Upper lobe of left lung (tissue), 6 donors: ENCODE results near the gene ISCU. TPM values are rescaled to one million over a fixed set of nuclear protein-coding genes. Genes with fewer than 3 reads are reported as not detected.
"Not testable (repeated sequence)": the region's sequence is repeated elsewhere in the genome, so short reads cannot be mapped to it uniquely, and the experiment has no call there.

Experiments used
- ATAC-seq, 2 donors: fragments of 200-7000 bp; cut with Tn5 transposase; one replicate each; pipeline ENCODE4 v1.9.1; 2022; ENCODE audit warnings: mild to moderate bottlenecking in 2 of 2, moderate library complexity in 2 of 2; ENCODE audit not compliant: low FRiP score in 2 of 2
- DNase-seq, 2 donors: peaks; one replicate each; pipeline ENCODE4 v3.0.0-alpha.2; 2019 to 2020
- H3K27ac ChIP-seq, 4 donors: fragments of 200-600 bp; sonication (generic); one replicate each; pipeline ENCODE4 v1.5.1; 2016 to 2019
- H3K27me3 ChIP-seq, 4 donors: fragments of 200-600 bp; sonication (generic); one replicate each; pipeline ENCODE4 v1.5.1; 2017 to 2019
- H3K36me3 ChIP-seq, 4 donors: fragments of 200-600 bp; sonication (generic); one replicate each; pipeline ENCODE4 v1.5.1; 2016 to 2019
- H3K4me1 ChIP-seq, 4 donors: fragments of 200-600 bp; sonication (generic); one replicate each; pipeline ENCODE4 v1.5.1; 2018 to 2019
- H3K4me3 ChIP-seq, 4 donors: fragments of 200-600 bp; sonication (generic); one replicate each; pipeline ENCODE4 v1.5.1; 2017 to 2019; ENCODE audit warnings: mild to moderate bottlenecking in 2 of 4, moderate library complexity in 1 of 4
- H3K9me3 ChIP-seq, 4 donors: fragments of 200-600 bp; sonication (generic); one replicate each; pipeline ENCODE4 v1.5.1; 2018 to 2019
- CTCF ChIP-seq, 6 experiments: fragments of 450-650 bp in 4 of 6; fragments of 200-600 bp in 2 of 6; sonication (generic) in 2 of 6; IDR thresholded peaks; one replicate each; pipeline ENCODE4 v1.5.1; 2016 to 2019; ENCODE audit warnings: antibody characterized with exemption in 6 of 6
- EP300 ChIP-seq, 4 donors: sonication (generic); formaldehyde crosslinking; IDR thresholded peaks; one replicate each; pipeline ENCODE4 v1.5.1; 2017; ENCODE audit warnings: antibody characterized with exemption in 4 of 4, control low read depth in 2 of 4
- POLR2A ChIP-seq, 4 donors: fragments of 450-650 bp; IDR thresholded peaks; one replicate each; pipeline ENCODE4 v1.5.1; 2016 to 2017; ENCODE audit warnings: antibody characterized with exemption in 4 of 4, mild to moderate bottlenecking in 2 of 4
- POLR2AphosphoS5 ChIP-seq, 2 donors: sonication (generic); formaldehyde crosslinking; IDR thresholded peaks; one replicate each; pipeline ENCODE4 v1.5.1; 2017; ENCODE audit warnings: antibody characterized with exemption in 2 of 2
- WGBS, 2 donors: methylation state at CpG; one replicate each; pipeline ENCODE4 v1.1.5; 2017 to 2018; 5-methylcytosine and 5-hydroxymethylcytosine counted together
- total RNA-seq, 6 donors: library from RNA; depleted of rRNA in 4 of 6; stranded (reverse); fragments of >200 nt in 4 of 6; gene quantifications; one replicate each; pipeline versions ENCODE4 v1.1.0 to v1.2.1, GENCODE V29; 2016 to 2021
- donor health status: DM: no; HTN: no; CAD: no; lungs with moderate emphysema.
- donor health status: DM: no; HTN: yes; CAD: no; lungs with severe emphysema.

The ISCU gene
- total RNA-seq, 6 donors from 2014 or later = 130 to 192 (median 152) TPM

GRCh38 chr12:108573317-108573716 is 10.9 kb downstream of the ISCU start:
- no peak for DNase-seq
- no peak for ATAC-seq
- Histone ChIP-seq H3K4me3 (no peak overlapping the region), H3K9me3 (no peaks in the 10 kb centered on the region), H3K27ac (no peak overlapping the region), H3K27me3 (no peaks in the 10 kb centered on the region), H3K36me3 (peaks cover 7 to 19% (median 13%) of the 10 kb centered on the region in 4 donors), H3K4me1 (peaks cover 0 to under 1% (median 0%) of the 10 kb centered on the region in 4 donors)
- 49 to 55% methylated on average over 2 of the region's 2 CpGs for WGBS, 2 donors
- TF ChIP-seq EP300 (IDR thresholded peaks at IDR 0.05) (no peak), POLR2AphosphoS5 (IDR thresholded peaks at IDR 0.05) (no peak), POLR2A (IDR thresholded peaks at IDR 0.05) (no peak), CTCF (IDR thresholded peaks at IDR 0.05) (no peak)

- ATAC-seq, DNase-seq, H3K9me3 ChIP-seq, H3K4me1 ChIP-seq, H3K36me3 ChIP-seq, H3K27me3 ChIP-seq, H3K4me3 ChIP-seq, H3K27ac ChIP-seq: not testable (repeated sequence)
- 91 to 100% methylated on average over 1 of the region's 1 CpG for WGBS, 2 donors
Measured at GRCh38 chr12:108574276-108574675, 11.9 kb downstream of the ISCU start.

- H3K4me3 ChIP-seq = no peak overlapping the region
- DNase-seq (no peak), ATAC-seq (no peak)
- H3K9me3 ChIP-seq = no peaks in the 10 kb centered on the region
- TF ChIP-seq POLR2AphosphoS5 (IDR thresholded peaks at IDR 0.05) (no peak), POLR2A (IDR thresholded peaks at IDR 0.05) (no peak), EP300 (IDR thresholded peaks at IDR 0.05) (no peak), CTCF (IDR thresholded peaks at IDR 0.05) (no peak)
- H3K36me3 ChIP-seq = no peaks in the 10 kb centered on the region
- H3K27ac ChIP-seq = no peak overlapping the region
- H3K27me3 ChIP-seq = no peaks in the 10 kb centered on the region
- H3K4me1 ChIP-seq = no peaks in the 10 kb centered on the region
- 84 to 85% methylated on average over 8 to 9 of the region's 9 CpGs for WGBS, 2 donors
Measured at GRCh38 chr12:108575199-108575912, 13.0 kb downstream of the ISCU start.

GRCh38 chr12:108576660-108577234 is 14.4 kb downstream of the ISCU start:
- Histone ChIP-seq H3K36me3 (no peaks in the 10 kb centered on the region), H3K27ac (no peak overlapping the region), H3K9me3 (no peaks in the 10 kb centered on the region), H3K4me3 (no peak overlapping the region), H3K27me3 (no peaks in the 10 kb centered on the region), H3K4me1 (peaks cover 0 to 7% (median 0%) of the 10 kb centered on the region in 4 donors)
- ATAC-seq (no peak), DNase-seq (no peak)
- WGBS, 2 donors = 74 to 83% methylated on average over 5 to 6 of the region's 6 CpGs
- TF ChIP-seq CTCF (IDR thresholded peaks at IDR 0.05) (no peak), EP300 (IDR thresholded peaks at IDR 0.05) (no peak), POLR2A (IDR thresholded peaks at IDR 0.05) (no peak), POLR2AphosphoS5 (IDR thresholded peaks at IDR 0.05) (no peak)

- TF ChIP-seq CTCF (IDR thresholded peaks at IDR 0.05) (no peak), POLR2AphosphoS5 (IDR thresholded peaks at IDR 0.05) (no peak), POLR2A (IDR thresholded peaks at IDR 0.05) (no peak), EP300 (IDR thresholded peaks at IDR 0.05) (no peak)
- ATAC-seq (no peak), DNase-seq (no peak)
- Histone ChIP-seq H3K4me1 (peaks cover 0 to 7% (median 0%) of the 10 kb centered on the region in 4 donors), H3K27ac (no peak overlapping the region), H3K36me3 (no peaks in the 10 kb centered on the region), H3K9me3 (no peaks in the 10 kb centered on the region), H3K4me3 (no peak overlapping the region), H3K27me3 (no peaks in the 10 kb centered on the region)
Measured at GRCh38 chr12:108577458-108577857, 15.1 kb downstream of the ISCU start.
